BE2C (cell line): ENCODE results near the gene CREBZF.

Experiments
- DNase-seq: peaks from one replicate; pipeline ENCODE4 v3.0.0-alpha.2; 2020
- H3K27me3 ChIP-seq: fragments of 250-450 bp; sonication (Bioruptor Pico); 2 replicates; pipeline ENCODE4 v1.5.1; 2020; ENCODE audit warnings: mild to moderate bottlenecking
- H3K36me3 ChIP-seq: fragments of 250-450 bp; sonication (Bioruptor Pico); 2 replicates; pipeline ENCODE4 v1.5.1; 2020; ENCODE audit warnings: mild to moderate bottlenecking
- H3K4me1 ChIP-seq: fragments of 250-450 bp; sonication (Bioruptor Pico); 2 replicates; pipeline ENCODE4 v1.5.1; 2020
- H3K4me3 ChIP-seq: 2 replicates; pipeline ENCODE4 v1.5.1; 2011; ENCODE audit warnings: low read depth, low read length
- H3K9me3 ChIP-seq: fragments of 250-450 bp; sonication (Bioruptor Pico); 2 replicates; pipeline ENCODE4 v1.5.1; 2020
- CTCF ChIP-seq: IDR thresholded peaks from 2 replicates; pipeline ENCODE4 v1.5.1; 2012; ENCODE audit warnings: mild to moderate bottlenecking, low read depth, low read length

Gene CREBZF

GRCh38 chr11:85685820-85686459 lies 21.0 kb upstream of the CREBZF start, which contains the start of gene CCDC89:
CCDC89 (minus strand) TSS chr11:85686195; CDS start chr11:85686130, 65 bp downstream.
- TF ChIP-seq CTCF = no peak
- H3K36me3 ChIP-seq = no peaks in the 10 kb centered on the region
- peaks cover under 1% of the 10 kb centered on the region; the same call in 1 of the 2 replicates for H3K4me1 ChIP-seq
- H3K27me3 ChIP-seq = peaks cover 10% of the 10 kb centered on the region
- peak; percentile 77 for DNase-seq
- H3K9me3 ChIP-seq = no peaks in the 10 kb centered on the region
- peak within 1 kb of the TSS; percentile 84 for H3K4me3 ChIP-seq

GRCh38 chr11:85685125-85685819 lies 20.3 kb upstream of the CREBZF start:
- Histone ChIP-seq H3K36me3 (no peaks in the 10 kb centered on the region), H3K9me3 (no peaks in the 10 kb centered on the region), H3K4me3 (peak overlapping the region; percentile 84), H3K27me3 (peaks cover 6% of the 10 kb centered on the region), H3K4me1 (peaks cover 2% of the 10 kb centered on the region; the same call in 1 of the 2 replicates)
- DNase-seq = peak; percentile 66
- TF ChIP-seq CTCF = no peak

GRCh38 chr11:85682330-85683305 lies 17.7 kb upstream of the CREBZF start:
- Histone ChIP-seq H3K4me3 (peak overlapping the region; percentile 85), H3K9me3 (no peaks in the 10 kb centered on the region), H3K27me3 (no peaks in the 10 kb centered on the region), H3K4me1 (peaks cover 2% of the 10 kb centered on the region; the same call in 1 of the 2 replicates), H3K36me3 (no peaks in the 10 kb centered on the region)
- TF ChIP-seq CTCF = no peak
- DNase-seq = peak; percentile 86

- Histone ChIP-seq H3K4me3 (no peak overlapping the region), H3K27me3 (no peaks in the 10 kb centered on the region), H3K4me1 (peaks cover 2% of the 10 kb centered on the region; the same call in 1 of the 2 replicates), H3K36me3 (no peaks in the 10 kb centered on the region), H3K9me3 (no peaks in the 10 kb centered on the region)
- DNase-seq = peak; percentile 27
- TF ChIP-seq CTCF = no peak
Observed at GRCh38 chr11:85680897-85681296, 16.0 kb upstream of the CREBZF start.

- H3K4me1 ChIP-seq = peaks cover 2% of the 10 kb centered on the region; the same call in 1 of the 2 replicates
- DNase-seq = no peak
- no peak for TF ChIP-seq CTCF
Observed at GRCh38 chr11:85679576-85679975, 14.6 kb upstream of the CREBZF start.

More at GRCh38 chr11:85679576-85679975, 14.6 kb upstream of the CREBZF start:
- no peaks in the 10 kb centered on the region for H3K9me3 ChIP-seq
- no peaks in the 10 kb centered on the region for H3K36me3 ChIP-seq
- H3K27me3 ChIP-seq = peaks cover 2% of the 10 kb centered on the region
- H3K4me3 ChIP-seq = no peak overlapping the region
